Suprapubic skin (tissue), 4 donors: ENCODE data around the gene IWS1.

Experiments
- CTCF ChIP-seq, 2 donors: fragments of 200-600 bp in 1 of 2; fragments of 450-650 bp in 1 of 2; sonication (generic) in 1 of 2; IDR thresholded peaks; one replicate each; pipeline ENCODE4 v1.5.1; 2016 to 2019; ENCODE audit warnings: antibody characterized with exemption in 2 of 2, mild to moderate bottlenecking in 1 of 2, moderate library complexity in 1 of 2
- EP300 ChIP-seq: sonication (generic); formaldehyde crosslinking; IDR thresholded peaks from one replicate; pipeline ENCODE4 v1.6.1; 2017; ENCODE audit warnings: antibody characterized with exemption
- POLR2A ChIP-seq, 2 donors: fragments of 450-650 bp; IDR thresholded peaks; one replicate each; pipeline ENCODE4 v1.6.1; 2017; ENCODE audit warnings: antibody characterized with exemption in 2 of 2, mild to moderate bottlenecking in 2 of 2, moderate library complexity in 2 of 2
- POLR2AphosphoS5 ChIP-seq, 3 donors: sonication (generic); formaldehyde crosslinking; IDR thresholded peaks; one replicate each; pipeline ENCODE4 v1.6.1; 2017; ENCODE audit warnings: antibody characterized with exemption in 3 of 3

GRCh38 chr2:127526132-127527000, at the start of gene IWS1:
- peak in 1 of 2 donors; percentile 69 for TF ChIP-seq POLR2A (IDR thresholded peaks at IDR 0.05)
- peak; percentile 40 to 44 for TF ChIP-seq CTCF (IDR thresholded peaks at IDR 0.05)
- peak; percentile 30 to 80 (median 68) for TF ChIP-seq POLR2AphosphoS5 (IDR thresholded peaks at IDR 0.05)
- no peak for TF ChIP-seq EP300
